ENCODE results near the gene B4GALT7.

Gene B4GALT7

GRCh38 chr5:177575488-177575887 lies 24.4 kb upstream of the B4GALT7 start:
- TF ChIP-seq CTCF (IDR thresholded peaks at IDR 0.05; ENCODE audit: borderline replicate concordance, control extremely low read depth, extremely low read depth, insufficient read depth, missing control alignments), result no peak
- no peak for DNase-seq (ENCODE audit: low spot score)
- in situ Hi-C loops (cut with MboI; ENCODE audit: low sequenced_read_pairs, unreplicated experiment), result no loop called here

GRCh38 chr5:177576169-177576568 lies 23.8 kb upstream of the B4GALT7 start:
- in situ Hi-C loops (cut with MboI; ENCODE audit: low sequenced_read_pairs, unreplicated experiment), result no loop called here
- no peak for DNase-seq (ENCODE audit: low spot score)
- TF ChIP-seq CTCF (IDR thresholded peaks at IDR 0.05; ENCODE audit: borderline replicate concordance, control extremely low read depth, extremely low read depth, insufficient read depth, missing control alignments), result no peak

- in situ Hi-C loops (cut with MboI; ENCODE audit: low sequenced_read_pairs, unreplicated experiment), result no loop called here
- no peak for TF ChIP-seq CTCF (IDR thresholded peaks at IDR 0.05; ENCODE audit: borderline replicate concordance, control extremely low read depth, extremely low read depth, insufficient read depth, missing control alignments)
- no peak for DNase-seq (ENCODE audit: low spot score)
Measured at GRCh38 chr5:177578316-177578715, 21.6 kb upstream of the B4GALT7 start.

GRCh38 chr5:177588413-177588909 lies 11.5 kb upstream of the B4GALT7 start:
- no peak for DNase-seq (ENCODE audit: low spot score)
- in situ Hi-C loops (cut with MboI; ENCODE audit: low sequenced_read_pairs, unreplicated experiment), result no loop called here
- no peak for TF ChIP-seq CTCF (IDR thresholded peaks at IDR 0.05; ENCODE audit: borderline replicate concordance, control extremely low read depth, extremely low read depth, insufficient read depth, missing control alignments)

- in situ Hi-C loops (cut with MboI; ENCODE audit: low sequenced_read_pairs, unreplicated experiment), result no loop called here
Measured at GRCh38 chr5:177590406-177590805, 9.5 kb upstream of the B4GALT7 start.

GRCh38 chr5:177591690-177592009 lies 8.3 kb upstream of the B4GALT7 start:
- TF ChIP-seq CTCF (IDR thresholded peaks at IDR 0.05; ENCODE audit: borderline replicate concordance, control extremely low read depth, extremely low read depth, insufficient read depth, missing control alignments), result no peak
- in situ Hi-C loops (cut with MboI; ENCODE audit: low sequenced_read_pairs, unreplicated experiment), result no loop called here
- DNase-seq (ENCODE audit: low spot score), result no peak

More at GRCh38 chr5:177590406-177590805, 9.5 kb upstream of the B4GALT7 start:
- no peak for DNase-seq (ENCODE audit: low spot score)
- TF ChIP-seq CTCF (IDR thresholded peaks at IDR 0.05; ENCODE audit: borderline replicate concordance, control extremely low read depth, extremely low read depth, insufficient read depth, missing control alignments), result no peak

All from GM13976 (cell line).